H9 (cell line): ENCODE data around the gene HECW1. TPM values are rescaled to one million over a fixed set of nuclear protein-coding genes. Genes with fewer than 3 reads are reported as not detected.
"Not testable (repeated sequence)": the region's sequence is repeated elsewhere in the genome, so short reads cannot be mapped to it uniquely, and the experiment has no call there.

Experiments
- DNase-seq: peaks from one replicate; pipeline ENCODE4 v3.0.0-alpha.2; 2017
- H2AFZ ChIP-seq: one replicate; pipeline ENCODE4 v1.6.1; 2013; ENCODE audit warnings: mild to moderate bottlenecking, low read length, control low read depth, moderate library complexity
- H2AK5ac ChIP-seq: 2 replicates; pipeline ENCODE4 v1.6.1; 2013; ENCODE audit warnings: low read length, control low read depth, mixed read lengths; ENCODE audit not compliant: insufficient read length
- H2BK120ac ChIP-seq: one replicate; pipeline ENCODE4 v1.6.1; 2013; ENCODE audit warnings: low read depth, mild to moderate bottlenecking, low read length, control low read depth, inconsistent platforms; ENCODE audit not compliant: poor library complexity, severe bottlenecking
- H2BK12ac ChIP-seq: 2 replicates; pipeline ENCODE4 v1.6.1; 2013; ENCODE audit warnings: low read length, control low read depth, mixed read lengths, low read depth; ENCODE audit not compliant: insufficient read length
- H2BK15ac ChIP-seq: 2 replicates; pipeline ENCODE4 v1.6.1; 2013; ENCODE audit warnings: low read depth, low read length, control low read depth
- H2BK20ac ChIP-seq: one replicate; pipeline ENCODE4 v1.6.1; 2013; ENCODE audit warnings: low read depth, mild to moderate bottlenecking, low read length, control low read depth, inconsistent platforms; ENCODE audit not compliant: poor library complexity, severe bottlenecking
- H2BK5ac ChIP-seq: 2 replicates; pipeline ENCODE4 v1.6.1; 2013; ENCODE audit warnings: low read length, control low read depth, mixed read lengths; ENCODE audit not compliant: insufficient read length
- H3K14ac ChIP-seq: 2 replicates; pipeline ENCODE4 v1.6.1; 2013; ENCODE audit warnings: low read length, control low read depth; ENCODE audit not compliant: insufficient read depth
- H3K18ac ChIP-seq: 2 replicates; pipeline ENCODE4 v1.6.1; 2013; ENCODE audit warnings: low read depth, mild to moderate bottlenecking, mixed read lengths, low read length, control low read depth; ENCODE audit not compliant: insufficient read length
- H3K23ac ChIP-seq: 2 replicates; pipeline ENCODE4 v1.6.1; 2013; ENCODE audit warnings: low read length, control low read depth, mixed read lengths, low read depth; ENCODE audit not compliant: insufficient read length
- H3K23me2 ChIP-seq: 2 replicates; pipeline ENCODE4 v1.6.1; 2013; ENCODE audit warnings: low read depth, mild to moderate bottlenecking, mixed read lengths, low read length, control low read depth; ENCODE audit not compliant: insufficient read length, poor library complexity, severe bottlenecking
- H3K27ac ChIP-seq: 2 replicates; pipeline ENCODE4 v1.5.1; 2013; ENCODE audit warnings: low read length, control low read depth, mixed read lengths, low read depth; ENCODE audit not compliant: insufficient read length
- H3K27me3 ChIP-seq: 2 replicates; pipeline ENCODE4 v1.6.1; 2013; ENCODE audit warnings: low read length, control low read depth, inconsistent platforms; ENCODE audit not compliant: insufficient read depth
- H3K4ac ChIP-seq: 2 replicates; pipeline ENCODE4 v1.6.1; 2013; ENCODE audit warnings: low read depth, mild to moderate bottlenecking, control low read depth, inconsistent platforms, low read length, moderate library complexity
- H3K4me1 ChIP-seq: 2 replicates; pipeline ENCODE4 v1.6.1; 2013; ENCODE audit warnings: low read length, control low read depth, inconsistent platforms; ENCODE audit not compliant: insufficient read depth
- H3K4me2 ChIP-seq: 2 replicates; pipeline ENCODE4 v1.6.1; 2013; ENCODE audit warnings: low read length, control low read depth, mixed read lengths; ENCODE audit not compliant: insufficient read length, insufficient read depth
- H3K56ac ChIP-seq: 2 replicates; pipeline ENCODE4 v1.6.1; 2013; ENCODE audit warnings: low read depth, mild to moderate bottlenecking, mixed read lengths, low read length, control low read depth; ENCODE audit not compliant: insufficient read length
- H3K79me1 ChIP-seq: 2 replicates; pipeline ENCODE4 v1.6.1; 2013; ENCODE audit warnings: low read depth, mild to moderate bottlenecking, moderate library complexity, low read length, control low read depth, inconsistent platforms; ENCODE audit not compliant: insufficient read depth, poor library complexity, severe bottlenecking
- H3K79me2 ChIP-seq: 2 replicates; pipeline ENCODE4 v1.6.1; 2013; ENCODE audit warnings: low read length, control low read depth, inconsistent platforms; ENCODE audit not compliant: insufficient read depth
- H3K9ac ChIP-seq: 2 replicates; pipeline ENCODE4 v1.6.1; 2013; ENCODE audit warnings: low read length, control low read depth, mixed read lengths; ENCODE audit not compliant: insufficient read length; ENCODE audit errors: extremely low read depth
- H3K9me3 ChIP-seq: one replicate; pipeline ENCODE4 v1.6.1; 2013; ENCODE audit warnings: low read depth, low read length, inconsistent platforms; ENCODE audit not compliant: control insufficient read depth
- H3T11ph ChIP-seq: one replicate; pipeline ENCODE4 v1.6.1; 2013; ENCODE audit warnings: mild to moderate bottlenecking, low read length, control low read depth, inconsistent platforms
- H4K20me1 ChIP-seq: one replicate; pipeline ENCODE4 v1.6.1; 2013; ENCODE audit not compliant: control insufficient read depth, insufficient read length, insufficient read depth
- H4K5ac ChIP-seq: 2 replicates; pipeline ENCODE4 v1.6.1; 2013; ENCODE audit warnings: low read depth, mild to moderate bottlenecking, mixed read lengths, low read length, control low read depth; ENCODE audit not compliant: insufficient read length
- H4K8ac ChIP-seq: replicated peaks from 2 replicates; pipeline ENCODE4 v1.6.1; 2013; ENCODE audit warnings: low read length, control low read depth, mixed read lengths, low read depth; ENCODE audit not compliant: insufficient read length
- H4K91ac ChIP-seq: 2 replicates; pipeline ENCODE4 v1.6.1; 2013; ENCODE audit warnings: low read depth, mild to moderate bottlenecking, moderate library complexity, mixed read lengths, low read length, control low read depth; ENCODE audit not compliant: insufficient read length
- H3K27ac Mint-ChIP-seq, 3 experiments: 2 replicates in 2 of 3; 3 replicates in 1 of 3; pipeline ENCODE4 v1.8.0; 2020 to 2021; ENCODE audit warnings: mixed read lengths in 3 of 3, mild to moderate bottlenecking in 1 of 3, moderate library complexity in 1 of 3
- H3K27me3 Mint-ChIP-seq: 2 replicates; pipeline ENCODE4 v1.8.0; 2021; ENCODE audit warnings: low read depth, mild to moderate bottlenecking, moderate library complexity, mixed read lengths
- H3K36me3 Mint-ChIP-seq, 3 experiments: 2 replicates in 2 of 3; 3 replicates in 1 of 3; pipeline ENCODE4 v1.8.0; 2020 to 2021; ENCODE audit warnings: low read depth in 3 of 3, mixed read lengths in 3 of 3; ENCODE audit not compliant: insufficient read depth in 1 of 3
- H3K4me1 Mint-ChIP-seq, 2 experiments: 2 replicates each; pipeline ENCODE4 v1.8.0; 2020; ENCODE audit warnings: mixed read lengths in 2 of 2
- H3K4me3 Mint-ChIP-seq, 2 experiments: 2 replicates in 1 of 2; 3 replicates in 1 of 2; pipeline ENCODE4 v1.8.0; 2020 to 2021; ENCODE audit warnings: mild to moderate bottlenecking in 2 of 2, mixed read lengths in 2 of 2, moderate library complexity in 1 of 2
- H3K9me3 Mint-ChIP-seq, 2 experiments: 2 replicates in 1 of 2; 3 replicates in 1 of 2; pipeline ENCODE4 v1.8.0; 2020; ENCODE audit warnings: mild to moderate bottlenecking in 2 of 2, mixed read lengths in 2 of 2, moderate library complexity in 1 of 2
- WGBS: extraction: QIAGEN DNeasy Blood & Tissue Kit; methylation state at CpG from one replicate; pipeline ENCODE4 v1.1.7; 2013; ENCODE audit warnings: missing lambda C conversion rate, low lambda C conversion rate, mixed read lengths; ENCODE audit not compliant: insufficient read length; ENCODE audit errors: extremely low coverage; 5-methylcytosine and 5-hydroxymethylcytosine counted together
- total RNA-seq: library from RNA; stranded (reverse); gene quantifications from 2 replicates; pipeline ENCODE4 v1.2.1, GENCODE V29; 2021
- TF ChIP-seq, protein P1 (sequence below): fragments of 200-600 bp; sonication (generic); conservative IDR thresholded peaks from 3 replicates; pipeline ENCODE4 v1.8.0; 2021; ENCODE audit warnings: antibody characterized with exemption, mild to moderate bottlenecking

Gene HECW1
- total RNA-seq, 1 experiment from 2014 or later: 5.0 TPM

DNA sequence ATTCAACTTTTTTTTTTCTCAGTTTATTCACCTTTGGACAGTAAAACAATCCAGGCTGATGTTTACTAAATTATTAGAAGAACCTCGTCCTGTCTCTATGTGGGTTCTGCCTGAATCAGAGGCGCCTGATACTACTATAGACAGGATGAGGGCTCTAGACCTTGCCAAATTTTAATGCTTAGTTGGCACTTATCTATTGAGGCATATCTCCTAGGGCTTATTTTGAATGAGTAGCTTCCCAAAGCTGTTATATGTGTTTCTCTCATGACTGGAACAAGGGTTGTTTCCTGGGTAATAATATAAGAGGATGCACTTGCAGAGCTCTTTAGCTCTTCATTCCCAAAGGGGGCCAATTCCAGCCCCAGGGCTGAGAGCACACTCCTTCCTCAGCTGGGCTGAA is 23.6 kb downstream of the HECW1 start:
- Histone ChIP-seq H2BK15ac (no peak overlapping the region), H3K27ac (no peak overlapping the region), H3K23me2 (no peaks in the 10 kb centered on the region), H4K8ac (no peak overlapping the region), H3K79me2 (peaks cover 2% of the 10 kb centered on the region; the same call in 1 of the 2 replicates), H4K5ac (no peak overlapping the region), H4K91ac (peak overlapping the region; percentile 50), H3K4me1 (peaks cover 16% of the 10 kb centered on the region; the same call in 1 of the 2 replicates), H3K56ac (no peak overlapping the region), H3K23ac (no peak overlapping the region), H3T11ph (peak overlapping the region; percentile 41), H3K79me1 (no peaks in the 10 kb centered on the region), H3K27me3 (no peaks in the 10 kb centered on the region), H3K9me3 (no peaks in the 10 kb centered on the region), H3K4ac (no peak overlapping the region; the same call in 1 of the 2 replicates), H3K4me2 (no peak overlapping the region), H3K18ac (no peak overlapping the region), H2AK5ac (no peak overlapping the region), H2AFZ (no peak overlapping the region), H2BK12ac (peak overlapping the region; percentile 47), H2BK5ac (peak overlapping the region; percentile 42), H2BK120ac (no peak overlapping the region), H3K9ac (no peak overlapping the region), H2BK20ac (no peak overlapping the region), H3K14ac (no peak overlapping the region), H4K20me1 (no peaks in the 10 kb centered on the region)
- TF ChIP-seq, protein P1, sequence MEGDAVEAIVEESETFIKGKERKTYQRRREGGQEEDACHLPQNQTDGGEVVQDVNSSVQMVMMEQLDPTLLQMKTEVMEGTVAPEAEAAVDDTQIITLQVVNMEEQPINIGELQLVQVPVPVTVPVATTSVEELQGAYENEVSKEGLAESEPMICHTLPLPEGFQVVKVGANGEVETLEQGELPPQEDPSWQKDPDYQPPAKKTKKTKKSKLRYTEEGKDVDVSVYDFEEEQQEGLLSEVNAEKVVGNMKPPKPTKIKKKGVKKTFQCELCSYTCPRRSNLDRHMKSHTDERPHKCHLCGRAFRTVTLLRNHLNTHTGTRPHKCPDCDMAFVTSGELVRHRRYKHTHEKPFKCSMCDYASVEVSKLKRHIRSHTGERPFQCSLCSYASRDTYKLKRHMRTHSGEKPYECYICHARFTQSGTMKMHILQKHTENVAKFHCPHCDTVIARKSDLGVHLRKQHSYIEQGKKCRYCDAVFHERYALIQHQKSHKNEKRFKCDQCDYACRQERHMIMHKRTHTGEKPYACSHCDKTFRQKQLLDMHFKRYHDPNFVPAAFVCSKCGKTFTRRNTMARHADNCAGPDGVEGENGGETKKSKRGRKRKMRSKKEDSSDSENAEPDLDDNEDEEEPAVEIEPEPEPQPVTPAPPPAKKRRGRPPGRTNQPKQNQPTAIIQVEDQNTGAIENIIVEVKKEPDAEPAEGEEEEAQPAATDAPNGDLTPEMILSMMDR: no peak
- Mint-ChIP-seq H3K4me1 (peaks cover 66 to 74% of the 10 kb centered on the region in 2 experiments), H3K36me3 (no peaks in the 10 kb centered on the region), H3K27ac (peak overlapping the region in 2 of 3 experiments; percentile 46 to 59; a peak in 1 of 7 replicates), H3K27me3 (peaks cover 1% of the 10 kb centered on the region), H3K9me3 (no peaks in the 10 kb centered on the region; a peak in 1 of 5 replicates), H3K4me3 (no peak overlapping the region)
- DNase-seq: no peak
- WGBS: no CpG with 5 or more reads among the region's 2 CpGs

DNA sequence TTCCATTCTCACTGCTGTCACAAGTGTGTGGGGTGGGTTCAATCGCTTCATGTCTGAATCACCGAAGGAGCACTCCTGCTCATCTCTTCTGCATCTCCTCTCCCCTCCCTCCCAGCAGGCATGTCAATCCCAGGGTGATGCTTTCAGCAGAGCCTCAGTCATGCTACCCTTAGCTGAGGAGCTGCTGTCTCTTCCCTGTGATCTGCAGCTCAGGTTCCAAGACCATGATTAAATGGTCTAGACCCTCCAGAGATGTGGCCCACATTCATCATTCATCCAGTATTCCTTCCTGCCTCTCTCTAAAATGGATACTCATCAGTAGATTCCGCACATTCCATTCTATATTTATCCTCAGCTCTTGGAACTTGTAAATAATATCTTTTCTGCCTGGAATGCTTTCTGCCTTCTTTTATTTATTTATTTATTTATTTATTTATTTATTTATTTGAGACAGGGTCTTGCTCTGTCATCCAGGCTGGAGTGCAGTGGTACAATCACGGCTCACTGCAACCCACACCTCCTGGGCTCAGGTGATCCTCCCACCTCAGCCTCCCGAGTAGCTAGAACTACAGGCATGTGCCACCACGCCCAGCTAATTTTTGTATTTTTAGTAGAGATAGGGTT is 24.8 kb downstream of the HECW1 start:
- Mint-ChIP-seq H3K4me1 (peaks cover 65 to 68% of the 10 kb centered on the region in 2 experiments), H3K27ac (peak overlapping the region in 2 of 3 experiments; percentile 2 to 82; a peak in 3 of 7 replicates), H3K4me3 (0 out of 5 replicates have a peak overlapping the region, but pooled peaks of 1 of the 2 experiments have one; percentile 1)
- not testable (repeated sequence) for H3K79me2 ChIP-seq, H4K5ac ChIP-seq, H2BK5ac ChIP-seq, H3K9me3 Mint-ChIP-seq, H3K27ac ChIP-seq, H3K36me3 Mint-ChIP-seq, H3K27me3 ChIP-seq, H3K18ac ChIP-seq, H4K91ac ChIP-seq, H3K23ac ChIP-seq, H3K4ac ChIP-seq, H2BK12ac ChIP-seq, H4K20me1 ChIP-seq, H3K27me3 Mint-ChIP-seq, H3K9me3 ChIP-seq, H3K23me2 ChIP-seq, H3K9ac ChIP-seq, DNase-seq, H2BK120ac ChIP-seq, H2AK5ac ChIP-seq, H2AFZ ChIP-seq, H2BK15ac ChIP-seq, H4K8ac ChIP-seq, H3K56ac ChIP-seq, H3K14ac ChIP-seq, H3T11ph ChIP-seq, H3K79me1 ChIP-seq, H2BK20ac ChIP-seq, H3K4me2 ChIP-seq
- WGBS: no CpG with 5 or more reads among the region's 6 CpGs
- peaks cover 17% of the 10 kb centered on the region; the same call in 1 of the 2 replicates for H3K4me1 ChIP-seq
